Measurements from ENCODE around the gene KIF25.

Gene KIF25

GRCh38 chr6:168016176-168016620, 18.7 kb downstream of the KIF25 start:
- in situ Hi-C loops (cut with HindIII; ENCODE audit: low sequenced_read_pairs) = no loop called here

- in situ Hi-C loops (cut with HindIII; ENCODE audit: low sequenced_read_pairs) = no loop called here
These were observed 19.5 kb downstream of the KIF25 start for GRCh38 chr6:168016721-168017525.

- in situ Hi-C loops (cut with HindIII; ENCODE audit: low sequenced_read_pairs) = no loop called here
These were observed 20.2 kb downstream of the KIF25 start for GRCh38 chr6:168017629-168018028.

GRCh38 chr6:168018664-168019063, 21.2 kb downstream of the KIF25 start:
- in situ Hi-C loops (cut with HindIII; ENCODE audit: low sequenced_read_pairs) = no loop called here

GRCh38 chr6:168020242-168020641, 22.8 kb downstream of the KIF25 start:
- in situ Hi-C loops (cut with HindIII; ENCODE audit: low sequenced_read_pairs) = no loop called here

- in situ Hi-C loops (cut with HindIII; ENCODE audit: low sequenced_read_pairs) = no loop called here
These were observed 24.1 kb downstream of the KIF25 start for GRCh38 chr6:168021581-168021980.

- in situ Hi-C loops (cut with HindIII; ENCODE audit: low sequenced_read_pairs) = no loop called here
These were observed 25.2 kb downstream of the KIF25 start for GRCh38 chr6:168022488-168023321.

GRCh38 chr6:168024951-168025510, 27.6 kb downstream of the KIF25 start:
- in situ Hi-C loops (cut with HindIII; ENCODE audit: low sequenced_read_pairs) = no loop called here

- in situ Hi-C loops (cut with HindIII; ENCODE audit: low sequenced_read_pairs) = no loop called here
These were observed 28.6 kb downstream of the KIF25 start for GRCh38 chr6:168025831-168026710.

- in situ Hi-C loops (cut with HindIII; ENCODE audit: low sequenced_read_pairs) = no loop called here
These were observed 29.5 kb downstream of the KIF25 start for GRCh38 chr6:168026925-168027324.

GRCh38 chr6:168027521-168027920, 30.1 kb downstream of the KIF25 start:
- in situ Hi-C loops (cut with HindIII; ENCODE audit: low sequenced_read_pairs) = no loop called here

- in situ Hi-C loops (cut with HindIII; ENCODE audit: low sequenced_read_pairs) = no loop called here
These were observed 30.7 kb downstream of the KIF25 start for GRCh38 chr6:168028181-168028580.

GRCh38 chr6:168029459-168030217, 32.2 kb downstream of the KIF25 start:
- in situ Hi-C loops (cut with HindIII; ENCODE audit: low sequenced_read_pairs) = no loop called here

- in situ Hi-C loops (cut with HindIII; ENCODE audit: low sequenced_read_pairs) = no loop called here
These were observed 32.8 kb downstream of the KIF25 start for GRCh38 chr6:168030218-168030746.

GRCh38 chr6:168030908-168031307, 33.4 kb downstream of the KIF25 start:
- in situ Hi-C loops (cut with HindIII; ENCODE audit: low sequenced_read_pairs) = no loop called here

GRCh38 chr6:168031411-168031971, 34.0 kb downstream of the KIF25 start:
- in situ Hi-C loops (cut with HindIII; ENCODE audit: low sequenced_read_pairs) = no loop called here

- in situ Hi-C loops (cut with HindIII; ENCODE audit: low sequenced_read_pairs) = no loop called here
These were observed 34.7 kb downstream of the KIF25 start for GRCh38 chr6:168032005-168032760.

GRCh38 chr6:168033791-168034190, 36.3 kb downstream of the KIF25 start:
- in situ Hi-C loops (cut with HindIII; ENCODE audit: low sequenced_read_pairs) = no loop called here

- in situ Hi-C loops (cut with HindIII; ENCODE audit: low sequenced_read_pairs) = no loop called here
These were observed 37.1 kb downstream of the KIF25 start for GRCh38 chr6:168034537-168034936.

All from DLD1 (cell line).